GM10266 (cell line): ENCODE data around the gene SMIM5.

ENCODE experiments used
- DNase-seq: peaks from one replicate; pipeline ENCODE4 v3.0.0; 2012; ENCODE audit errors: extremely low spot score
- TF ChIP-seq, protein P1 (sequence below): IDR thresholded peaks from 2 replicates; pipeline ENCODE4 v1.5.1; 2012; ENCODE audit warnings: mild to moderate bottlenecking, low read depth; ENCODE audit not compliant: control insufficient read depth, insufficient read depth; ENCODE audit errors: missing control alignments

Gene SMIM5, protein sequence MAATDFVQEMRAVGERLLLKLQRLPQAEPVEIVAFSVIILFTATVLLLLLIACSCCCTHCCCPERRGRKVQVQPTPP

GRCh38 chr17:75632863-75633485, at the start of gene SMIM5:
SMIM5 (plus strand) TSS chr17:75633434; CDS start chr17:75640202, 6,768 bp downstream.
- TF ChIP-seq, protein P1, sequence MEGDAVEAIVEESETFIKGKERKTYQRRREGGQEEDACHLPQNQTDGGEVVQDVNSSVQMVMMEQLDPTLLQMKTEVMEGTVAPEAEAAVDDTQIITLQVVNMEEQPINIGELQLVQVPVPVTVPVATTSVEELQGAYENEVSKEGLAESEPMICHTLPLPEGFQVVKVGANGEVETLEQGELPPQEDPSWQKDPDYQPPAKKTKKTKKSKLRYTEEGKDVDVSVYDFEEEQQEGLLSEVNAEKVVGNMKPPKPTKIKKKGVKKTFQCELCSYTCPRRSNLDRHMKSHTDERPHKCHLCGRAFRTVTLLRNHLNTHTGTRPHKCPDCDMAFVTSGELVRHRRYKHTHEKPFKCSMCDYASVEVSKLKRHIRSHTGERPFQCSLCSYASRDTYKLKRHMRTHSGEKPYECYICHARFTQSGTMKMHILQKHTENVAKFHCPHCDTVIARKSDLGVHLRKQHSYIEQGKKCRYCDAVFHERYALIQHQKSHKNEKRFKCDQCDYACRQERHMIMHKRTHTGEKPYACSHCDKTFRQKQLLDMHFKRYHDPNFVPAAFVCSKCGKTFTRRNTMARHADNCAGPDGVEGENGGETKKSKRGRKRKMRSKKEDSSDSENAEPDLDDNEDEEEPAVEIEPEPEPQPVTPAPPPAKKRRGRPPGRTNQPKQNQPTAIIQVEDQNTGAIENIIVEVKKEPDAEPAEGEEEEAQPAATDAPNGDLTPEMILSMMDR, result peak; percentile 94
- DNase-seq, result peak; percentile 93

GRCh38 chr17:75584849-75585175, 48.4 kb upstream of the SMIM5 start:
- TF ChIP-seq, protein P1, result no peak
- no peak for DNase-seq

- peak; percentile 79 for DNase-seq
- TF ChIP-seq, protein P1, result peak; percentile 23
These were observed 45.3 kb upstream of the SMIM5 start, which contains the start of gene MYO15B for GRCh38 chr17:75587675-75588595. MYO15B (plus strand) TSS chr17:75587800; CDS start chr17:75588058, 258 bp downstream.

- no peak for DNase-seq
- TF ChIP-seq, protein P1, result no peak
These were observed 44.6 kb upstream of the SMIM5 start for GRCh38 chr17:75588596-75589011.

DNA sequence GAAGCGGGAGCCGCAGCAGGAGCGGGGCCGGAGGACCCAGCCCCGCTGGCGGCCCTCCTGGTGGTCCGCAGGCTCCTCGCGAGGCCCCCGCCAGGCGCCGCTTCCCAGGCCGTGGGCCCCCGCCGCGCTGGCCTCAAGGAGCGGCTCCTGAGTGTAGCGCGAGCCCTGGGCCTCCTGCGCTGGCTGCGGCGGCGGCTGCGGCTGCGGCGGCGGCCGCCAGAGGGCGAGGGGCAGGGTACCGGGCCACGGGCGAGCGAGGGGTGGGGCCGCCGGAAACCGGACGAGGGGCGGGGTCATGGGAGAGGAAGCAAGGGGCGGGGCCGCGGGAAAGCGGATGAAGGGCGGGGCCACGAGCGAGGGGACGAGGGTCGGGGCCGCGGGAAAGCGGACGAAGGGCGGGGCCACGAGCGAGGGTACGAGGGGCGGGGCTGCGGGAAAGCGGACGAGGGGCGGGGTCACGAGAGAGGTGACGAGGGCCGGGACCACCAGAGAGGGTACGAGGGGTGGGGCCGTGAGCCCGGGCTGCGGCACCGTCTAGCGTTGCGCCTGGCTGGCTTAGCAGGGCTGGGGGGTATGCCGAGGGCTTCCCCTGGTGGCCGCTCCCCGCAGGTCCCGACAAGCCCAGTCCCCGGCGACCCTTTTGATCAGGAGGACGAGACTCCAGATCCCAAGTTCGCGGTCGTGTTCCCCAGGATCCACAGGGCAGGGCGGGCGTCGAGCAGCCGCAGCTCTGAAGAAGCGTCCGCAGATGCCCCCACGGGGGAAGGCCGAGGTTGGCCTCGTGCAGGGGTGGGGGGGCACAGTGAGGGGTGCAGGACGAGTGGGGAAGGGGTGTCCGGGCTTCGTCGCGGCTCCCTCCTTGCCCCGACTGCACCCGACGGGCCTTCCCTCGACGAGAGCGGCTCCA, 44.0 kb upstream of the SMIM5 start:
- peak; percentile 100 for DNase-seq
- TF ChIP-seq, protein P1, result peak; percentile 86

DNA sequence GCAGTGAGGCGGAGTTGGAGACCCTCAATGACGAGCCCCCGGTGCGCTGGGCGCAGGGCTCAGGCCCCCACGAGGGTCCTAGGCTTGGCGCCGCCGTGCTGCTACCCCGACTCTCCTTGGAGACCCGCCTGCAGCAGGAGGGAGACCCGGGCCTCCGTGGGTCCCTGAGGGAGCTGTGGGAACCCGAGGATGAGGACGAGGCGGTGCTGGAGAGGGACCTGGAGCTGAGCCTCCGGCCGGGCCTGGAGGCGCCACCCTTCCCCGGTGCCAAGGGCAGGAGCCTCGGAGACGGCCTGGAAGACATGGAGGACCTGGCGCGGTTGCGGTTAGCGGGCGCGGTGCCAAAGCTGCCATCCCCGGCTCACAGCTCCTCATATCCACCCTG, 43.3 kb upstream of the SMIM5 start:
- DNase-seq, result no peak
- TF ChIP-seq, protein P1, result no peak
